Measurements from ENCODE around the gene LSM3. TPM values are rescaled to one million over a fixed set of nuclear protein-coding genes. Genes with fewer than 3 reads are reported as not detected.

LSM3 gene
- total RNA-seq, 6 experiments from 2014 or later = 15.5 to 21.1 (median 18.7) TPM

DNA sequence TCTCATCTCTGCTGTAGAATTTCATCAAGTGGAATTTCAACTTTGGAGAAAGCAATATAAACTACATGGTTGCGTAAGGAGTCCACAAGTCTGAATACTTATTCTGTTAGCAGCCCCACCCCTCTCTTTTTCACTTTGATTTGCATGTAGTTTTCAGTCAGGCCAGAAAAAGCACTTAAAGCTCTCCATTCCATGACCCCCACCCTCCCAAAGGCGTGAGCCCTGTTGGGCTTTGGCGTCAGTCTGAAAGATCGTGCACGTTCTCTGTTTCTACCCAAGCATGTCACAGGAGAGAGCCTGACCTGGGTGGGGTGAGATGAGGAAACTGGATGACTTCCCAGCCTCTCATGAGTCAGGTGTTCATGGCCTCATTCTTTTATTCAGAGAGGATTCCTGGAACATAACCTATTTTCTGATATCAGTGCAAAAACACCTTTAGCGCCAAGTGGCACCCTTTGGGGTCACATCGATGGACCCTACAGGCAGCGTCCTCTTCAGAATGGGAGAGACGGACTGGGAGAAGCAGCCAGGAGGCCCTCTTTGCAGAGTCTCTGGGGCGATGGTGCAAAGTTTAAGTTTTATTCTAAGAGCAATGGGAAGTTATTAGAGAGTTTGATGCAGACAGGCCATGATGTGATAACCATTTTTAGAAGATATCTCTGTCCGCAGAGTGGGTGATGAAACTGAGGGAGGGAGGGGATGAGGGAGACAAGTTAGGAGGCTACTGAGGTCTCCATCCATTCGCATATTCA is 55.8 kb downstream of the LSM3 start:
- peaks cover 3% of the 10 kb centered on the region for H3K27me3 Mint-ChIP-seq (ENCODE audit: insufficient read depth)
- TF ChIP-seq, protein P1, sequence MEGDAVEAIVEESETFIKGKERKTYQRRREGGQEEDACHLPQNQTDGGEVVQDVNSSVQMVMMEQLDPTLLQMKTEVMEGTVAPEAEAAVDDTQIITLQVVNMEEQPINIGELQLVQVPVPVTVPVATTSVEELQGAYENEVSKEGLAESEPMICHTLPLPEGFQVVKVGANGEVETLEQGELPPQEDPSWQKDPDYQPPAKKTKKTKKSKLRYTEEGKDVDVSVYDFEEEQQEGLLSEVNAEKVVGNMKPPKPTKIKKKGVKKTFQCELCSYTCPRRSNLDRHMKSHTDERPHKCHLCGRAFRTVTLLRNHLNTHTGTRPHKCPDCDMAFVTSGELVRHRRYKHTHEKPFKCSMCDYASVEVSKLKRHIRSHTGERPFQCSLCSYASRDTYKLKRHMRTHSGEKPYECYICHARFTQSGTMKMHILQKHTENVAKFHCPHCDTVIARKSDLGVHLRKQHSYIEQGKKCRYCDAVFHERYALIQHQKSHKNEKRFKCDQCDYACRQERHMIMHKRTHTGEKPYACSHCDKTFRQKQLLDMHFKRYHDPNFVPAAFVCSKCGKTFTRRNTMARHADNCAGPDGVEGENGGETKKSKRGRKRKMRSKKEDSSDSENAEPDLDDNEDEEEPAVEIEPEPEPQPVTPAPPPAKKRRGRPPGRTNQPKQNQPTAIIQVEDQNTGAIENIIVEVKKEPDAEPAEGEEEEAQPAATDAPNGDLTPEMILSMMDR (IDR thresholded peaks at IDR 0.05) = no peak
- H3K4me3 Mint-ChIP-seq = no peak overlapping the region
- peaks cover 9% of the 10 kb centered on the region for H3K9me3 Mint-ChIP-seq
- DNase-seq = no peak
- H3K27ac Mint-ChIP-seq = no peak overlapping the region
- H3K36me3 Mint-ChIP-seq (ENCODE audit: low read depth) = peaks cover 14% of the 10 kb centered on the region
- H3K4me1 Mint-ChIP-seq (ENCODE audit: low read depth) = peaks cover 60% of the 10 kb centered on the region

DNA sequence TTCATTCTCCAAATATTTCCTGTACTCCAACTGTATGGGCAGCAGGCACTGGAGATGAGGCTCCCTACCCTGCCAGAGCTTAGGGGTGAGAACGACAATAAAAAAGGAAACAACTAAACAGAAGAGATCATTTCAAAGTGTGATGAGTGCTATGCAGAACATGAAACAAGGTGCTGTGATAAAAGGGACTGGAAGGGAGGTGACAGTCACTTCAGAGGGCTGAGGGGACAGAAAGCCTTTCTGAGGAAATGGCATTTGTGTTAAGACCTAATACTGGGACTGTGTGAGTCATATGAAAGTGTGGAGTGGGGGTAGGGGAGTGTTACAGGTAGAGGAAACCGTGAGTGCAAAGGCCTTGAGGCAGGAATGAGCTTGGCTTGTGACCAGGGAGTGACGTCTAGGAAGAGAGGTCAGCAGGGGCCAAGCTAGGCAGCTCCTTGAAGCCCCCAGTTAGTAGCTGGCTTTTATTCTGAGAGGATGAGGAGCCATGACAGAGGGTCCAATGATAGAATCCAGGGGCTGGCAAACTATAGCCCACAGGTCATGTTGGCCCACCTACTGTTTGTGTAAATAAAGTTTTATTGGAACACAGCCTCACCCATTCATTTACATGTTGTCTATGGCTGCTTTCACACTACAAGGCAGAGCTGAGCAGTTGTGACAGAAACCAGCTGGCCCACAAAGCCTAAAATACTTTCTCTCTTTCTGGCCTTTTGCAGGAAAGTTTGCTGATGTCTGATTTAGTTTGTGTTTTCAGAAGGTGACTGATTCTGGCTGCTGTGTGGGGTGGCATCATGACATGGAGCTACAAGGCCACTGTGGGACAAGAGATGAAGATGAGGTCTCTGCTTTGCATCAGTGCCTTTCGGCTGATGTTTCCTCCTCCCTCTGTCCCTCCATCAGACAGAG is 56.6 kb downstream of the LSM3 start:
- Mint-ChIP-seq H3K36me3 (ENCODE audit: low read depth) (peaks cover 14% of the 10 kb centered on the region), H3K4me1 (ENCODE audit: low read depth) (peaks cover 52% of the 10 kb centered on the region), H3K9me3 (peaks cover 9% of the 10 kb centered on the region), H3K27me3 (ENCODE audit: insufficient read depth) (peaks cover 3% of the 10 kb centered on the region), H3K4me3 (no peak overlapping the region; the same call in 1 of the 2 replicates), H3K27ac (no peak overlapping the region)
- DNase-seq = no peak
- TF ChIP-seq, protein P1 (IDR thresholded peaks at IDR 0.05) = no peak

- TF ChIP-seq, protein P1 (IDR thresholded peaks at IDR 0.05) = no peak
- peaks cover 3% of the 10 kb centered on the region for H3K27me3 Mint-ChIP-seq (ENCODE audit: insufficient read depth)
- H3K27ac Mint-ChIP-seq = no peak overlapping the region
- DNase-seq = no peak
- no peak overlapping the region; the same call in 1 of the 2 replicates for H3K4me3 Mint-ChIP-seq
- H3K36me3 Mint-ChIP-seq (ENCODE audit: low read depth) = peaks cover 14% of the 10 kb centered on the region
- peaks cover 9% of the 10 kb centered on the region for H3K9me3 Mint-ChIP-seq
- peaks cover 45% of the 10 kb centered on the region for H3K4me1 Mint-ChIP-seq (ENCODE audit: low read depth)
Observed at GRCh38 chr3:14235912-14236295, 57.3 kb downstream of the LSM3 start.

GRCh38 chr3:14236902-14237301 is 58.3 kb downstream of the LSM3 start:
- peaks cover 35% of the 10 kb centered on the region for H3K4me1 Mint-ChIP-seq (ENCODE audit: low read depth)
- TF ChIP-seq, protein P1 (IDR thresholded peaks at IDR 0.05) = no peak
- H3K9me3 Mint-ChIP-seq = peaks cover 9% of the 10 kb centered on the region
- no peak for DNase-seq
- peaks cover 14% of the 10 kb centered on the region for H3K36me3 Mint-ChIP-seq (ENCODE audit: low read depth)
- H3K4me3 Mint-ChIP-seq = no peak overlapping the region
- no peak overlapping the region for H3K27ac Mint-ChIP-seq
- H3K27me3 Mint-ChIP-seq (ENCODE audit: insufficient read depth) = peaks cover 2% of the 10 kb centered on the region; the same call in 1 of the 2 replicates

DNA sequence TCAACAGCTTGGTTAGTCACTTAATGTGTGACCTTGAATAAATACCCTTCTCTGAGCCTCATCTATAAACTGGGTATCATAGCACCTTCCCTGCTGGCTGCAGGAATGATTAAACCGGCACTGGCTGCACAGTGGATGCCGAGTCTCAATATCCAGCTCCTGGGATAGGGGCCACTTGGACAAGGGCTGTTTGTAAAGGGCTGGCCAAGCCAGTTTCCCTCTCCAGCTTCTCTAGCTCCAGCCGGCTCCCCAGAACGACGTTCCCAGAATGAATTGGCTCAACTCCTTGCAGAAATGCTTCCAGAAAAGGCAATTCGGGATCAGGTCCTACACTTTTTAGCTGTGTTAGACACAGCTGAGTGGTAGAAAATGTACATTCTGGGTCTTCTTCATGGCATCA is 58.8 kb downstream of the LSM3 start:
- Mint-ChIP-seq H3K36me3 (ENCODE audit: low read depth) (peaks cover 14% of the 10 kb centered on the region), H3K27ac (no peak overlapping the region)

More for the DNA sequence above, 58.8 kb downstream of the LSM3 start:
- no peak overlapping the region for H3K4me3 Mint-ChIP-seq
- peaks cover 3% of the 10 kb centered on the region; the same call in 1 of the 2 replicates for H3K27me3 Mint-ChIP-seq (ENCODE audit: insufficient read depth)
- TF ChIP-seq, protein P1 (IDR thresholded peaks at IDR 0.05) = no peak
- H3K9me3 Mint-ChIP-seq = peaks cover 9% of the 10 kb centered on the region
- H3K4me1 Mint-ChIP-seq (ENCODE audit: low read depth) = peaks cover 30% of the 10 kb centered on the region
- no peak for DNase-seq

All from HFFc6 (cell line).